Natural killer cell (primary cell): ENCODE measurements around the gene HSPA4. TPM values are rescaled to one million over a fixed set of nuclear protein-coding genes. Genes with fewer than 3 reads are reported as not detected.

Source experiments
- ATAC-seq, 3 donors: fragments of 150-1000 bp in 2 of 3; fragments of 200-7000 bp in 1 of 3; cut with Tn5 transposase; 1 replicate in 1 of 3; 2 replicates in 2 of 3; pipeline ENCODE4 v1.10.0; 2021; ENCODE audit warnings: mild to moderate bottlenecking in 2 of 3, moderate library complexity in 2 of 3
- DNase-seq, 2 donors: peaks; one replicate each; pipeline versions ENCODE4 v3.0.0 to v3.0.0-alpha.2; 2013 to 2021; ENCODE audit warnings: mixed read lengths in 1 of 2
- H3K27ac ChIP-seq: one replicate; pipeline ENCODE4 v1.5.1; 2013; ENCODE audit warnings: mild to moderate bottlenecking, low read length
- H3K27me3 ChIP-seq: one replicate; pipeline ENCODE4 v1.6.1; 2013; ENCODE audit warnings: low read length; ENCODE audit not compliant: control insufficient read depth, insufficient read depth
- H3K36me3 ChIP-seq: one replicate; pipeline ENCODE4 v1.6.1; 2013; ENCODE audit warnings: low read length; ENCODE audit not compliant: control insufficient read depth, insufficient read depth
- H3K4me1 ChIP-seq: one replicate; pipeline ENCODE4 v1.6.1; 2013; ENCODE audit warnings: low read length; ENCODE audit not compliant: control insufficient read depth, insufficient read depth
- H3K4me3 ChIP-seq: one replicate; pipeline ENCODE4 v1.5.1; 2013; ENCODE audit warnings: low read length
- H3K9me3 ChIP-seq: one replicate; pipeline ENCODE4 v1.6.1; 2013; ENCODE audit warnings: low read length; ENCODE audit not compliant: control insufficient read depth, insufficient read depth
- H3K27ac Mint-ChIP-seq, 2 donors: one replicate each; pipeline ENCODE4 v1.8.0; 2022; ENCODE audit warnings: mild to moderate bottlenecking in 2 of 2, mixed read lengths in 2 of 2, moderate library complexity in 1 of 2
- H3K27me3 Mint-ChIP-seq, 2 donors: one replicate each; pipeline ENCODE4 v1.8.0; 2022; ENCODE audit warnings: low read depth in 2 of 2, mixed read lengths in 2 of 2
- H3K36me3 Mint-ChIP-seq: one replicate; pipeline ENCODE4 v1.8.0; 2022; ENCODE audit warnings: mixed read lengths
- H3K4me1 Mint-ChIP-seq, 2 donors: one replicate each; pipeline ENCODE4 v1.8.0; 2022; ENCODE audit warnings: mixed read lengths in 2 of 2
- H3K4me3 Mint-ChIP-seq: one replicate; pipeline ENCODE4 v1.8.0; 2022; ENCODE audit warnings: mild to moderate bottlenecking, moderate library complexity, mixed read lengths
- H3K9me3 Mint-ChIP-seq, 2 donors: one replicate each; pipeline ENCODE4 v1.8.0; 2022; ENCODE audit warnings: mixed read lengths in 2 of 2
- CTCF ChIP-seq: fragments of 200-600 bp; IDR thresholded peaks from one replicate; pipeline ENCODE4 v1.8.0; 2022; ENCODE audit warnings: antibody characterized with exemption
- WGBS: methylation state at CpG from one replicate; pipeline ENCODE4 v1.1.7; 2013; ENCODE audit warnings: missing lambda C conversion rate; ENCODE audit not compliant: insufficient coverage; 5-methylcytosine and 5-hydroxymethylcytosine counted together
- intact Hi-C: fragments of 100-400 bp; cut with micrococcal nuclease; formaldehyde crosslinking; loops from one replicate; pipeline ENCODE4 v1.14.2; 2022
- total RNA-seq, 4 donors: library from RNA; stranded (reverse); fragments of 120-200 nt in 1 of 4; gene quantifications; one replicate each; pipeline versions ENCODE4 v1.2.3 to v1.2.4, GENCODE V29; 2013 to 2022

The HSPA4 gene
- total RNA-seq, 3 donors from 2014 or later (not counting 1 experiment from before 2014, with no cell fraction given), result 38.3 to 58.6 (median 43.0) TPM

DNA sequence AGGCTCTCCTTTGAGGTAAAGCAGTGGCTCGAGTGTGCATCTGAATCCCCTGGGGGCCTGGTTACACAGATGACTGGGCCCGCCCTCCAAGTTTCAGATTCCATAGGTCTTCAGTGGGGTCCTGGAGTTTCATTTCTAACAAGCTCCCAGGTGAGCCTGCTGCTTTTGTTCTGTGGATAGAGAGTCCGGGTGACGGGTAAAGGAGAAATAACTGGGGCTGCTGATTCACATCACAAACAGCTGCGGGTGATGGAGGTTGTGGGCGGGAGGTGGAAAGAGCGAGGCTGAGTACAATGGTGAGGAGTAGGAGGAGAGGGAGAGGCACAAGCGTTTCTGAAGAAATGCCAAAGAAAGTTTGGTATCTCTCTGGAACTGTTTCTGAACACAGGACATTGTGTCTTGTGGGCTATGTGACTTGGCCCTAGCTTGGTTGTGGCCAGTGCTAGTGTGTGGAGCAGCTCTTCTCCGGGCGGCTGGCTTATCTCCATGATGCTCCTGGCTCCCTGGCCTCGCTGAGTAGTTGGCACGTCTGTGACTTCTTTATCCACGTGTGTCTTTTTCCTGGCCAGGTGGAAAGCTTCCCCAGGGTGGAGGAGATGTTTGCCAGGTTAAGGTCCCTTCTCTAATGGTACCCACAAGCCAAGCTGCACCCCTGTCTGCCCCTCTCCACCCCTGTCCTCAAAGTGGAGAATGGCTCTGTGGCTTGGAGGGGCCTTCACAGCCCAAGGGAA is 61.7 kb downstream of the HSPA4 start:
- H3K27me3 Mint-ChIP-seq, result no peaks in the 10 kb centered on the region
- no peak overlapping the region for H3K27ac Mint-ChIP-seq
- Histone ChIP-seq H3K27me3 (no peaks in the 10 kb centered on the region), H3K27ac (no peak overlapping the region), H3K4me1 (peaks cover 7% of the 10 kb centered on the region), H3K4me3 (no peak overlapping the region), H3K9me3 (no peaks in the 10 kb centered on the region), H3K36me3 (no peaks in the 10 kb centered on the region)
- no peak overlapping the region for H3K4me3 Mint-ChIP-seq
- 74% methylated on average over 13 of the region's 13 CpGs for WGBS
- H3K4me1 Mint-ChIP-seq, result peaks cover 10 to 11% of the 10 kb centered on the region in 2 donors
- no peaks in the 10 kb centered on the region for H3K36me3 Mint-ChIP-seq
- intact Hi-C loops, result no loop called here
- ATAC-seq (no peak), DNase-seq (no peak)
- no peak for TF ChIP-seq CTCF
- H3K9me3 Mint-ChIP-seq, result no peaks in the 10 kb centered on the region

- Mint-ChIP-seq H3K4me3 (no peak overlapping the region), H3K36me3 (no peaks in the 10 kb centered on the region), H3K9me3 (no peaks in the 10 kb centered on the region), H3K4me1 (peaks cover 9% of the 10 kb centered on the region in 2 donors), H3K27me3 (no peaks in the 10 kb centered on the region), H3K27ac (no peak overlapping the region)
- H3K27ac ChIP-seq, result no peak overlapping the region
- 88% methylated on average over 14 of the region's 14 CpGs for WGBS
- intact Hi-C loops, result no loop called here
- H3K9me3 ChIP-seq, result no peaks in the 10 kb centered on the region
- peaks cover 7% of the 10 kb centered on the region for H3K4me1 ChIP-seq
- H3K4me3 ChIP-seq, result no peak overlapping the region
- ATAC-seq, result no peak
- no peaks in the 10 kb centered on the region for H3K27me3 ChIP-seq
- TF ChIP-seq CTCF, result no peak
- no peaks in the 10 kb centered on the region for H3K36me3 ChIP-seq
- no peak for DNase-seq
Measured at GRCh38 chr5:133114166-133114932, 62.5 kb downstream of the HSPA4 start.

GRCh38 chr5:133114933-133115310 is 63.1 kb downstream of the HSPA4 start:
- Histone ChIP-seq H3K27me3 (no peaks in the 10 kb centered on the region), H3K4me1 (peaks cover 7% of the 10 kb centered on the region), H3K27ac (no peak overlapping the region), H3K4me3 (no peak overlapping the region), H3K9me3 (no peaks in the 10 kb centered on the region), H3K36me3 (no peaks in the 10 kb centered on the region)
- no peak for TF ChIP-seq CTCF
- Mint-ChIP-seq H3K27me3 (no peaks in the 10 kb centered on the region), H3K4me3 (no peak overlapping the region), H3K9me3 (no peaks in the 10 kb centered on the region), H3K27ac (no peak overlapping the region), H3K36me3 (no peaks in the 10 kb centered on the region), H3K4me1 (peaks cover 9% of the 10 kb centered on the region in 2 donors)
- DNase-seq (no peak), ATAC-seq (no peak)
- WGBS, result 94% methylated on average over 1 of the region's 1 CpG
- intact Hi-C loops, result no loop called here
